Stimulated activated CD4-positive, alpha-beta T cell treated with anti-CD3 and anti-CD28 coated beads, TNF-alpha, amount 100 ng/mL, for 4 hours (primary cell): Measurements from ENCODE around the gene DAB2.

Experiments used
- DNase-seq, 3 experiments: peaks; one replicate each; pipeline ENCODE4 v3.0.0-alpha.2; 2020; ENCODE audit warnings: low read depth in 3 of 3

Gene DAB2

GRCh38 chr5:39447968-39448367 lies 23.2 kb upstream of the DAB2 start:
- DNase-seq = no peak

- DNase-seq = no peak
Observed at GRCh38 chr5:39447059-39447458, 22.3 kb upstream of the DAB2 start.

- no peak for DNase-seq
Observed at GRCh38 chr5:39446231-39446630, 21.5 kb upstream of the DAB2 start.

DNA sequence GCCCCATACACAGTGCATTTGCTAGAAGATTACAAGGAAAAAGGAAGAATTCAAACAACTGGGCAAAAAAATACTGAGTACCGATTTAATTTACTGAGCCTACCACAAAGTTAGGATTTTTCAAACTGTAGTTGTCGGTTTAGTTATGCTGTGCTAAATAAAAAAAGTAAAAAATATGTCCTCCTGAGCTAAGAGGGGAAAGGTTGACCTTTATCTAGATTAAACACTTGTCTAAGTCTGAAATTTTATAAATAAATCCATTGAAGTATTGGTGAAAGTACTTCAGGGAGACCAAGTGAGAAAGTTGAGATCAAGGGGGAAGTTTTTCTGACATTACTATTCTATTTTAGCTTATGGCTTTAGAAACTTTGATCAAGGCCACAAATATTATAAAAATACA lies 19.1 kb upstream of the DAB2 start:
- DNase-seq = no peak

DNA sequence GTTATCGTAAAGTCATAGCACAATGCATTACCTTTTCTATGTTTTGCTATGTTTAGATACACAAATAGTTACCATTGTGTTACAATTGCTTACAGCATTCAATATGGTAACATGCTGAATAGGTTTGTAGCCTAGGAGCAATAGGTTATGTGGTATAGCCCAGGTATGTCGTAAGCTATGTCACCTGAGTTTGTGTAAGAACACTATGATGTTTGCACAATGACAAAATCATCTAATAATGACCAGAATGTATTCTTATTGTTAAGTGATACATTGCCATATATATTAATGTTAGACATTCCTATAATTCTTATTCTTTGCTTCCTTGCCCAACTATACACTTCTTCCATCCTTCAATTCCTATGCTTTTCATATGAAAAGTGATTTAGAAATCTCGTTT lies 18.2 kb upstream of the DAB2 start:
- no peak for DNase-seq

- DNase-seq = no peak
Observed at GRCh38 chr5:39441838-39442237, 17.1 kb upstream of the DAB2 start.

GRCh38 chr5:39440958-39441624 lies 16.3 kb upstream of the DAB2 start:
- no peak for DNase-seq

GRCh38 chr5:39440192-39440957 lies 15.6 kb upstream of the DAB2 start:
- DNase-seq = no peak

- no peak for DNase-seq
Observed at GRCh38 chr5:39439582-39440162, 14.9 kb upstream of the DAB2 start.

DNA sequence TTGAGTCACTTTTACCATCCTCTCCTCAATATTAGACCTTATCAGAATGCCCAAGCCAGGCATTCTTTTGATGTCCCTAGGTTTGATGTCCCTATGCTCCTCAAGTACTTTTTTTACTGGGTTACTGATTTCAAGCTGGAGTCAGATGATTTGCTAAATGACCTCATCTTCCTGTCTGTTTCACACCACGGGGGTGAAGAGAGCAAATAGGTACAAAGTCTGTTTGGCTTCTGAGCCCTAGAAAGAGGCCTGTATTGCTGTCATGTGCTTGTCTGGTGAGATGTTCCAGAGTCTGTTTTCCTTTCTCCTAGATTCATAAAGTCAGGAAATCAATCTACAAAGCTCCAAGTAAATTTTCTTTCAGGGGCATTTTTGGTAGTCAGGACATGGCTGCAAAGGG lies 12.7 kb upstream of the DAB2 start:
- DNase-seq = no peak

GRCh38 chr5:39433848-39434247 lies 9.1 kb upstream of the DAB2 start:
- DNase-seq = no peak

GRCh38 chr5:39432696-39433530 lies 8.1 kb upstream of the DAB2 start:
- no peak for DNase-seq

GRCh38 chr5:39430461-39430860 lies 5.7 kb upstream of the DAB2 start:
- no peak for DNase-seq

- no peak for DNase-seq
Observed at GRCh38 chr5:39428640-39429039, 3.9 kb upstream of the DAB2 start.

DNA sequence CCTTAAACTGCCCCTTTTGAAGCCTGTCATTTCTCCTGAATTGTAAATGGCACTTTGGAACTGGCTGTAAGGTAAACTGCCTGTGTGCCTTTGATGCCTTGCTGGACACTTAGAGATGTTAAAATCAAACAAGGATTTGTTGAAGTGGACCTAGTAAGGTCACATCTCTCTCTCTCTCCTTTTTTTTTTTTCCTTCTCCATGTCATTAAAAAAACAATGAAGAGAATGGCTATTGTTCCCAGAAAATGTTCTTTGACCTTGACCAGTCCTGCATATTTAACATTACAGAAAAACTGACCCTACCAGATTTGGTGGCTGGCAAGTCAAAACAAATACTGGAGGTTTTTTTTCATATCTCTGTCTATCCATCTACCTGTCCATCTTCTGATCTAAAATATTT lies 2.9 kb upstream of the DAB2 start:
- DNase-seq = no peak

- DNase-seq = no peak
Observed at GRCh38 chr5:39427229-39427628, 2.4 kb upstream of the DAB2 start.

DNA sequence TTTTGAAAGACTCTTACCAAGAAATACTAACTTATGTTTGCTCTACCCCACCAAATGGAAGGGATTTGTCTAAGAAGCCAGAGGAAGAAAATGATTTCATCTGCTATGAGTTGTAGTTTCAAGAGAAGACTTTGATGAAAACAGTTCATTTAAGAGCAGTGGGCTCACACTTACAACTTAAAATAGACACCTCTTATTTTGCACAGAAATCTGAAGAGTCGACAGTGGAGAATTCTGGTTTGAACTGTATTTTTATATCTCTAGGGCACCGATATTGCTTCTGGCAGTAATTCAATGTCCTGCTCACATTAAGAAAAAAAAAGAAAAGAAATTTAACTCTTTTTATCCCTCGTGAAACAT lies 1.9 kb upstream of the DAB2 start:
- no peak for DNase-seq

DNA sequence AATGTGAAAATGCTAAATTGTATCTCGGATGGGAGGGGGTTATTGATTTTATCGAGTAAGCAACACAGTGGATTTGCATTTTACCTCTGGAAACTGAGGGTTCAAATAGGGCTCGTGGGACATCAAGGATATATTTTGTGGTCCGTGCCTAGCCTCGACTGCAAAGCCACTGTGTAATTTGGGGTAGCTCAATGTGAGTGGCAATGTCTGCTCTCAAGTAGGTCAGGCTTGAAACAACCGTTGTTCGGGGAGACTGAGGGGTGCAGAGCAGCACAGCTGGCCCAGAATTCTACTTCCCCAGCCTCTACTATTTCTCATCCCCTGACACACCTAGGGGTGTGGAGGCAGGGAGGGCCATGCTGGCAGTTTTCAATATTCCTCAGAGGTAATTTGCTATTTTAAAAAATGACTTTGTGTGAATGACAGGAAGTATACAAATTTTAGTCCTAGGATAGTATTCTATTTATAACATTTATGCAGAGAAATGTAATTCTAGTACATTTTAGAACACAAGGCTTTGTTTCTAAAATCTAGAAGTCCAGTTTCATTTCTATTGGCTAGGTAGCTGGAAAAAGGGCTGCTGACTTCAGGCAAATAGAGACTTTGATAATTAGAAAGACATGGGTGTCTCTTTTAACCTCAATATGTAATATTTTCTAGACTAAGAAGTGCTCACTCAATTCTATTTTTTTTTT lies 1.4 kb upstream of the DAB2 start:
- DNase-seq = no peak

DNA sequence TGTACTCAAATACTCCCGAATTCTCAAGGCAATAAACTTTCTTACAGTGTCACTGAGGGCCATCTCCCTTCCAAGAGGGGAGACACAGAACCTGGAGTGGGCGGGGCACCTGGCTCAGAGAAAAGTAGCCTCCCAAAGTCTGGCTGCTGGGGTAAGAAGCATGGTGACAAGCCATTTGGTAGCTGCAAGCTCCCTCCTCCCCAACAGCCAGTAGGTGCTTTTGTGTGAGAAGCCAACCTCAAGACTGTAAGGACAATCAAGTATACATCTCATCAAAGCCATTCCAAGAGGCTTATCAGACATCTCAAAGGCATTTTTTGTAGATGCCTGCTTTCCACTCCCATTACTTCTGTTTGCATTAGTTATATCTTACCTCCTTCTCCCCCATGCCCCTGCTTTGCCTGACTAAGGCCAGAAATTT lies 1.4 kb downstream of the DAB2 start:
- no peak for DNase-seq

DNA sequence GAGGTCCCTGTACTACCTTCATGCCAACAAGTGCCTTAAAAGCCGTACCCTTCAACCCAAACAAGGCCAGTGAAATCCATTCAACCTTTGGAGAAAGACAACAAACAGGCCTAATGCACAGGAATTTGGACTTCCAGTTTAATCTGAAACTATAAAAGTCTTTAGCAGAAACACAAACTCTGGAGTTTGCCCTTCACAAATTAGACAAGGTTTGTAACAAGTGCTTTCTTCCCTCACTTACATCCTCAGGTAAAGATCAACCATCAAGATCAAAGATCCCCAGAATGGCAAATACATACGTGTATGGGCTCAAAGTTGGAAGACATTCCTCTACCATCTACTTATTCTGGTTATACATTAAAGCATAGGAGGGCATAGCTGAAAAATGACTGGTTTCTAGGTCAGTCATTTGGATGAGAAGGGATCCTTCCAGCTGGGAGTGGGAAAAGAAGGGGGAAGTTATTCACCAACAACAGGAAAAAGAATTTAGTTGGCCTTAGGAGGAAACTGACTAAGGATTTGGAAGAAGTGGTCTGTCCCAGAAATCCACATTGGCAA lies 2.0 kb downstream of the DAB2 start:
- DNase-seq = no peak

DNA sequence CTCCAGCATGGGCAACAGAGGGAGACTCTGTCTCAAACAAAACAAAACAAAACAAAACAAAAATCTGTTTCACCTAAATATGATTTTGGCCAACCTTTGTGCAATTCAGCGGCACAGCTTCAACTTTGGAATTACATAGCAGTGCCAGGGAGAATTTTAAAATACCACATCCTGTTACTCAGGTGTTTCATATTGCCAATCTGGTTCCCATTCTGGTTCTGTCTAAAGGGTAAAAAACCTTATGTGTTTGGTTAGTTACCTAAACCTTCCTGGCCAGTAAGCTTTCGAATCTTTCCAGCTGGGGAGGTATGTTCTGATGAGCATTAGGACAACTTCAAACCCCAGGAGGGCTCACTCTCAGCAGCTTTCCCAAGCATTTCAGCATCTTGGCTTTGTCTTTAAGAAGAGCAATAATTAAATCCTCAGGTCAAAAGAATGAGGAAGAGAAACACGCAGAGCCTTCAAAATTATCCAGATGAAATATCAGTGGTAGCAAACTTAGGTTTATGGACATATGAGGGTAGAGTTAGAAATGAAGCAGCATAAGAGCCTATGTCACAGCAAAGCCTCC lies 2.7 kb downstream of the DAB2 start:
- no peak for DNase-seq
